Progenitor cell of endocrine pancreas (in vitro differentiated cells): ENCODE measurements around the gene LIN7A. TPM values are rescaled to one million over a fixed set of nuclear protein-coding genes. Genes with fewer than 3 reads are reported as not detected.

Experiments used
- DNase-seq: peaks from one replicate; pipeline ENCODE4 v3.0.0; 2021; ENCODE audit warnings: low spot score; ENCODE audit not compliant: unreplicated experiment
- H3K27ac Mint-ChIP-seq: 2 replicates; pipeline ENCODE4 v1.8.0; 2021; ENCODE audit warnings: mild to moderate bottlenecking, moderate library complexity, mixed read lengths
- H3K27me3 Mint-ChIP-seq: 2 replicates; pipeline ENCODE4 v1.8.0; 2021; ENCODE audit warnings: mixed read lengths
- H3K36me3 Mint-ChIP-seq: 2 replicates; pipeline ENCODE4 v1.8.0; 2022; ENCODE audit warnings: mixed read lengths; ENCODE audit not compliant: insufficient read depth
- H3K4me1 Mint-ChIP-seq: 2 replicates; pipeline ENCODE4 v1.8.0; 2021; ENCODE audit warnings: low read depth, mixed read lengths
- H3K4me3 Mint-ChIP-seq: 2 replicates; pipeline ENCODE4 v1.8.0; 2021; ENCODE audit warnings: low read depth, mild to moderate bottlenecking, moderate library complexity, mixed read lengths
- H3K9me3 Mint-ChIP-seq: 2 replicates; pipeline ENCODE4 v1.8.0; 2021; ENCODE audit warnings: low read depth, mixed read lengths
- long read RNA-seq: library from polyadenylated mRNA; unstranded; transcript quantifications from one replicate; pipeline ENCODE4 v2.0.0, GENCODE V29; 2020
- total RNA-seq: library from RNA; stranded (reverse); gene quantifications from 2 replicates; pipeline ENCODE4 v1.2.1, GENCODE V29; 2021
- TF ChIP-seq, protein P1 (sequence below): fragments of 200-600 bp; sonication (generic); IDR thresholded peaks from one replicate; pipeline ENCODE4 v1.5.0; 2021; ENCODE audit warnings: antibody characterized with exemption, mild to moderate bottlenecking; ENCODE audit not compliant: unreplicated experiment

Gene LIN7A
- total RNA-seq: 7.1 and 8.2 TPM in 2 replicates
- long read RNA-seq, full-length matches to known transcripts: 7 of 11 reads
- long read RNA-seq, partial matches to known transcripts: 3 of 11 reads
- long read RNA-seq, other reads (novel, unspliced or antisense): 1 of 11 reads

DNA sequence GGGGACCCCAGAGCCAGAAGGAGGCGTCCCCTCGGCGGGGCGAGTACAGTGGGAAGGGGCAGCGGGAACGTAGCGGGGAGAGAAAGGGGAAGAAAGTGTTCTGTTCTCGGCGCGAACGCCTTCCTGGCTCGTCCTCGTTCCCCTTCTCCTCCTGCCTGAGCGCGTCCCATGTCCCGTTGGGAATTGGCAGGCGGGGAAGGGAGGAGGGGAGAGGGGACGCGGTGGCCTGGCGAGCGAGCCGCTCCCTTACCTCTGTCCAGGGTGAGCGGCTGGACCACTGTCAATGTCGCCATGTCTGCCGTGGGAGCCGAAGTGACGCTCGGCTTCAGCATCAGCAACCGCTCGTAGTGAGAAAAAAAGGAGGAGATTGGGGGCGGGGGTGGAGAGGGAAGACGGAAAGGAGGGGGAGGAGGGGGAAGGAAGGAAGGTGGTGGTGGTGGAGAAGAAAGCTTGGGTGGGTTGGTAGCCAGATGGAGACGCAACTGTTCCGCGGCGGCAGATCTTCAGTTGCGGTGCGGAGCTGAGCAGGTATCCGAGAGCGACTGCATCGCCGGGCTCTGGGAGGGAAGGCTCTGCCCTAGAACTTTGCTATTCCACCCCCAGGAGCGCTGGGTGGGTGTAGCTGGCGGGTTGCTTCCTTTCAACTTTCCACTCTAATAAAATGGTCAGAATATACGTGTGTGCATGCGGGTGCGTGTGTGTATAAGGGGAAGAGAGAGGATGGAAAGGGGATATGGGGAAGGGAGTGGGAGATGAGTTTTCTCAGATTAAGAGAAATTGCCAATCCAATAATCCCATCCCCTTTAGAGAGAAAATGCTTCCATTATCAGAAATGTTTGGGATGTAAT, at the start of gene LIN7A:
Gene LIN7A, minus strand, starts transcription at position 544 of the 848 bp plus-strand sequence. Its CDS starts 212 bp downstream, at position 332.
- peaks cover 21% of the 10 kb centered on the region for H3K27me3 Mint-ChIP-seq
- H3K36me3 Mint-ChIP-seq: no peaks in the 10 kb centered on the region
- no peaks in the 10 kb centered on the region for H3K9me3 Mint-ChIP-seq
- H3K4me3 Mint-ChIP-seq: peak within 1 kb of the TSS; percentile 91
- peak within 1 kb of the TSS; percentile 95 for H3K27ac Mint-ChIP-seq
- H3K4me1 Mint-ChIP-seq: peaks cover 4% of the 10 kb centered on the region
- TF ChIP-seq, protein P1, sequence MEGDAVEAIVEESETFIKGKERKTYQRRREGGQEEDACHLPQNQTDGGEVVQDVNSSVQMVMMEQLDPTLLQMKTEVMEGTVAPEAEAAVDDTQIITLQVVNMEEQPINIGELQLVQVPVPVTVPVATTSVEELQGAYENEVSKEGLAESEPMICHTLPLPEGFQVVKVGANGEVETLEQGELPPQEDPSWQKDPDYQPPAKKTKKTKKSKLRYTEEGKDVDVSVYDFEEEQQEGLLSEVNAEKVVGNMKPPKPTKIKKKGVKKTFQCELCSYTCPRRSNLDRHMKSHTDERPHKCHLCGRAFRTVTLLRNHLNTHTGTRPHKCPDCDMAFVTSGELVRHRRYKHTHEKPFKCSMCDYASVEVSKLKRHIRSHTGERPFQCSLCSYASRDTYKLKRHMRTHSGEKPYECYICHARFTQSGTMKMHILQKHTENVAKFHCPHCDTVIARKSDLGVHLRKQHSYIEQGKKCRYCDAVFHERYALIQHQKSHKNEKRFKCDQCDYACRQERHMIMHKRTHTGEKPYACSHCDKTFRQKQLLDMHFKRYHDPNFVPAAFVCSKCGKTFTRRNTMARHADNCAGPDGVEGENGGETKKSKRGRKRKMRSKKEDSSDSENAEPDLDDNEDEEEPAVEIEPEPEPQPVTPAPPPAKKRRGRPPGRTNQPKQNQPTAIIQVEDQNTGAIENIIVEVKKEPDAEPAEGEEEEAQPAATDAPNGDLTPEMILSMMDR: no peak
- peak; percentile 47 for DNase-seq

- no peaks in the 10 kb centered on the region for H3K9me3 Mint-ChIP-seq
- H3K4me1 Mint-ChIP-seq: peaks cover 4% of the 10 kb centered on the region
- no peak overlapping the region for H3K4me3 Mint-ChIP-seq
- H3K36me3 Mint-ChIP-seq: no peaks in the 10 kb centered on the region
- TF ChIP-seq, protein P1: no peak
- no peak for DNase-seq
- H3K27me3 Mint-ChIP-seq: no peaks in the 10 kb centered on the region
- H3K27ac Mint-ChIP-seq: no peak overlapping the region
These were observed 48.5 kb upstream of the LIN7A start for GRCh38 chr12:80986224-80986623.

GRCh38 chr12:80979816-80980215, 42.1 kb upstream of the LIN7A start:
- Mint-ChIP-seq H3K27ac (no peak overlapping the region), H3K27me3 (no peaks in the 10 kb centered on the region), H3K36me3 (no peaks in the 10 kb centered on the region), H3K4me3 (no peak overlapping the region), H3K4me1 (no peaks in the 10 kb centered on the region), H3K9me3 (no peaks in the 10 kb centered on the region)
- DNase-seq: no peak
- TF ChIP-seq, protein P1: no peak

GRCh38 chr12:80979251-80979650, 41.5 kb upstream of the LIN7A start:
- Mint-ChIP-seq H3K27ac (no peak overlapping the region), H3K9me3 (no peaks in the 10 kb centered on the region), H3K4me3 (no peak overlapping the region)

DNA sequence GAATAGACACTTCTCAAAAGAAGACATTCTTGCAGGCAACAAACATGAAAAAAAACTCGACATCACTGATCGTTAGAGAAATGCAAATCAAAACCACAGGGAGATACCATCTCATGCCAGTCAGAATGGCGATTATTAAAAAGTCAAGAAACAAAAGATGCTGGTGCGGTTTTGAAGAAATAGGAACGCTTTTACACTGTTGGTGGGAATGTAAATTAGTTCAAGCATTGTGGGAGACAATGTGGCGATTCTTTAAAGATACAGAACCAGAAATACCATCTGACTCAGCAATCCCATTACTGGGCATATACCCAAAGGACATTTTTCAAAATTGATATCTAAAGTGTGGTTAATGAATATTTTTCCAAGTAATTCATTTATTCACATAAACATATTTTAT, 39.6 kb upstream of the LIN7A start:
- Mint-ChIP-seq H3K4me1 (no peaks in the 10 kb centered on the region), H3K36me3 (no peaks in the 10 kb centered on the region), H3K9me3 (no peaks in the 10 kb centered on the region), H3K27me3 (no peaks in the 10 kb centered on the region), H3K27ac (no peak overlapping the region), H3K4me3 (no peak overlapping the region)
- TF ChIP-seq, protein P1: no peak
- no peak for DNase-seq

More at GRCh38 chr12:80979251-80979650, 41.5 kb upstream of the LIN7A start:
- no peaks in the 10 kb centered on the region for H3K4me1 Mint-ChIP-seq
- DNase-seq: no peak
- H3K27me3 Mint-ChIP-seq: no peaks in the 10 kb centered on the region
- H3K36me3 Mint-ChIP-seq: no peaks in the 10 kb centered on the region
- TF ChIP-seq, protein P1: no peak
